ENCODE measurements around the gene SLIT1.

Gene SLIT1

GRCh38 chr10:97140902-97141745, 44.6 kb downstream of the SLIT1 start:
- H3K9me3 Mint-ChIP-seq = no peaks in the 10 kb centered on the region
- H3K27ac Mint-ChIP-seq = no peak overlapping the region
- H3K27me3 Mint-ChIP-seq = peaks cover 18% of the 10 kb centered on the region
- no peaks in the 10 kb centered on the region for H3K36me3 Mint-ChIP-seq
- no peak overlapping the region for H3K4me3 Mint-ChIP-seq
- H3K4me1 Mint-ChIP-seq = no peaks in the 10 kb centered on the region

GRCh38 chr10:97140049-97140846, 45.5 kb downstream of the SLIT1 start:
- Mint-ChIP-seq H3K4me1 (no peaks in the 10 kb centered on the region), H3K27ac (no peak overlapping the region), H3K9me3 (no peaks in the 10 kb centered on the region), H3K27me3 (peaks cover 18% of the 10 kb centered on the region), H3K4me3 (no peak overlapping the region), H3K36me3 (no peaks in the 10 kb centered on the region)

DNA sequence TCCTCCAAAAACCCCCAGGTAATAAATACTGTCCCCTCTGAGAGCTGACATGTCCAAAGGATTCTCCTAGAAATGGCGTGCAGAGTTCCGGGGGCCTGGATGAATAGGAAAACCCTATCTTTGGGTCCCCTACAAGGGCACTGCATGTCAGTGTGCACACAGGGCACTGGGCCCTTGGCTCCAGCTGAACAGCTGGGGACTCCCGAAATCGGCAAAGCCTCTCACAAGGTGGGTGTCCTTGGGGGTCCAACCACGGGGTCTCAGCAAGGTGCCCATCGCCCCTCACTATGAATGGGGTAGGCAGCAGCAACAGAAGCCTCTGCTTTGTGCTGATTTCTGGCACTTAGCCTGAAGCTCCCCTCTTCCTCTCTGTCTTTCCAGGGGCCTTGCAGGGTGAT, 46.1 kb downstream of the SLIT1 start:
- H3K4me1 Mint-ChIP-seq = no peaks in the 10 kb centered on the region
- H3K4me3 Mint-ChIP-seq = no peak overlapping the region
- no peak overlapping the region for H3K27ac Mint-ChIP-seq
- no peaks in the 10 kb centered on the region for H3K9me3 Mint-ChIP-seq
- peaks cover 18% of the 10 kb centered on the region for H3K27me3 Mint-ChIP-seq
- no peaks in the 10 kb centered on the region for H3K36me3 Mint-ChIP-seq

DNA sequence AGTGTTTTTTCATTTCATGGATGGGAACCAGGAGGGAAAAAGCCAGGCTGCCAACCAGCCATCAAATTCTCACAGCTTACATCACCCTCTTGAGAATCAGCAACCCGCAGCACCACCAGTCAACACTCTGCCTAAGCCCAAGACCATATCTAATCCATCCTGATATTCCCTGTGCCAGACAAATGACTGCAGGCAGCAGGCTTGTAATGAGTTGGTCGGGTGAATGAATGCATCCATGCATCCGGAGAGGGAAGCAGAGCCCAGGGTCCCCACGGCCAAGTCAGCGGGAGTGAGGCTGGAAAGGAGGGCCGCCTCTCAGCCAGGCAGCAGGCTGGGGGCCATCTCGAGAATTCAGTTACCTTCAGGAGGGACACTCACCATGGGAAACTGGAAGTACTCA, 46.9 kb downstream of the SLIT1 start:
- peaks cover 17% of the 10 kb centered on the region for H3K27me3 Mint-ChIP-seq
- H3K4me3 Mint-ChIP-seq = no peak overlapping the region

GRCh38 chr10:97138174-97138573, 47.6 kb downstream of the SLIT1 start:
- H3K4me1 Mint-ChIP-seq = no peaks in the 10 kb centered on the region
- peaks cover 17% of the 10 kb centered on the region for H3K27me3 Mint-ChIP-seq
- no peaks in the 10 kb centered on the region for H3K36me3 Mint-ChIP-seq
- H3K4me3 Mint-ChIP-seq = no peak overlapping the region
- no peak overlapping the region for H3K27ac Mint-ChIP-seq
- no peaks in the 10 kb centered on the region for H3K9me3 Mint-ChIP-seq

More for the DNA sequence above, 46.9 kb downstream of the SLIT1 start:
- Mint-ChIP-seq H3K4me1 (no peaks in the 10 kb centered on the region), H3K27ac (no peak overlapping the region), H3K9me3 (no peaks in the 10 kb centered on the region), H3K36me3 (no peaks in the 10 kb centered on the region)

DNA sequence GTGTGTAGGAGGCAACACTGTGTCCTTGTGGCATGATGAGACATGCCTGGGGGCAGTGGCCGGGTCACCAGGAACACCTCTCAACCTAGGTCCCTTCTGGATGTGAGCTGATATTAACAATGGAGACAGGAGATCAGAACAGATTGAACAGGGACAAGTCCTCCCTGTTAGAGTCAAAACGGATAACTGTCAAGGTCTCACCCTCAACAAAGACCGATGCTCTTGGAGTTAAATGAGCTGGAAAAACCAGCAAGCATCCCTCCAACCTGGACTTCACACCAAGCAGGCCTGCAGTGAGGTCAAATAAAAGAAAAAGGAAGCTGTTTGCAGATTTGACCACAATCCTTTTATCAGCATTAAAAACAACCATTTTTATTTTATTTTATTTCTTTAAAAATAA, 49.0 kb downstream of the SLIT1 start:
- Mint-ChIP-seq H3K4me1 (no peaks in the 10 kb centered on the region), H3K27me3 (peaks cover 9% of the 10 kb centered on the region), H3K36me3 (no peaks in the 10 kb centered on the region), H3K27ac (no peak overlapping the region), H3K4me3 (no peak overlapping the region), H3K9me3 (no peaks in the 10 kb centered on the region)

DNA sequence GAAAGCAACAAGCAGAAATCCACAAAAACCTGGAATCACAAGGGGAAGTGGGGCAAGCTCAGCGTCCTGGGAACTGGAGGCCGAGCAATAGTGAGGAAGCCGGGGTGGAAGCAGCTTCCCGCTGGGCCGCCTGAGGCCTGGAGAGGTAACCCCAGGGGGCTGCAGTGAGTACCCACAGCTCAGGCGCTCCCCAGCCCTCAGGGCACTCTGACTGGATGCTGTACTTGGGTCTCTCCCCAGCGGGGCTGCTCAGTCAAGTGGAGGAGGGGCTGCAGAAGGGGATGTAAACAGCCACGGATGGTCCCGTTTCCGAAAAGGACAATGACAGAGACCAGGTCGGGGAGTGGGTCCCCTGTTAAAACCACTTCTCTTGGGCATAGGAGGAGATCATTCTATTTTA, 50.3 kb downstream of the SLIT1 start:
- H3K9me3 Mint-ChIP-seq = no peaks in the 10 kb centered on the region
- H3K36me3 Mint-ChIP-seq = no peaks in the 10 kb centered on the region
- no peak overlapping the region for H3K27ac Mint-ChIP-seq
- H3K4me1 Mint-ChIP-seq = no peaks in the 10 kb centered on the region
- peaks cover 7% of the 10 kb centered on the region for H3K27me3 Mint-ChIP-seq
- no peak overlapping the region for H3K4me3 Mint-ChIP-seq

DNA sequence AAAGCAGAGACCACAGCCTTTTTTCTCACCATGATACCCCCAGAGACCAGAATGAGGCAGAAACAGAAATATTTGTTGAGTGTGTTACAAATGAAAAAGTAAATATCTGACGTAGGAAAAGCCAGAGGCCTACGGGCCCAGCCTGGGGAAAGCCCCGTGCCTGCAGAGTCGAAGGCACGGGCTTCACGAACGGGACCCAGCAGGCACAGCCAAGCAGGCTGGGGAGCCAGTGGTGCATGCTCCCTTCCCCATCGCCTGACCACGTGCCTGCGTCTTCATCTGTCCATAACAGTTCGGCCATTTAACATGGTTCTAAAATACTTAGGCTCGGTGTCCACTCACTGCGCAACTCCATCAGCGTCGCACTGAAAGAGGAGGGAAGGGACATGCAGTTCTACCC, 50.8 kb downstream of the SLIT1 start:
- no peak overlapping the region for H3K27ac Mint-ChIP-seq
- H3K4me1 Mint-ChIP-seq = no peaks in the 10 kb centered on the region
- no peaks in the 10 kb centered on the region for H3K36me3 Mint-ChIP-seq
- H3K4me3 Mint-ChIP-seq = no peak overlapping the region
- H3K27me3 Mint-ChIP-seq = peaks cover 3% of the 10 kb centered on the region
- H3K9me3 Mint-ChIP-seq = no peaks in the 10 kb centered on the region

DNA sequence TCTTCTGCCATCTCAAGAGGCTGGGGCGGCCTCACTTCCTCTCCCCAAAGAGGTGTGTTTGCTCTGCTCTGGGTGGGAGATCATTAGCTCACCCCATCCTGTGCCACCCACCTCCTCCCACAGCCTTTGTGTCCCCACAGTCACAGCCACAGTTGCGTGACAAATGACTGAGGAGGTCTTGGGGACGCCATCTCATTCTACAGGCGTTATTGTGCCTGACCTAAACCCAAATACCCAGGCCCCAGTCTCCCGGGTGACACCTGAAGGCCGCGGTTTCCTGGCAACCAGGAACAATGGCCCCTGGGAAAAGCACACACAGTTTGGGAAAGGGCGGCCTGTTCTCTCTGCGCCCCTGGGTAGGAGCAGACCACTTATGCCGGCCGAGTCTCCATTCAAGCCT, 51.6 kb downstream of the SLIT1 start:
- Mint-ChIP-seq H3K27ac (no peak overlapping the region), H3K4me3 (no peak overlapping the region), H3K27me3 (peaks cover 2% of the 10 kb centered on the region), H3K4me1 (no peaks in the 10 kb centered on the region), H3K9me3 (no peaks in the 10 kb centered on the region), H3K36me3 (no peaks in the 10 kb centered on the region)

DNA sequence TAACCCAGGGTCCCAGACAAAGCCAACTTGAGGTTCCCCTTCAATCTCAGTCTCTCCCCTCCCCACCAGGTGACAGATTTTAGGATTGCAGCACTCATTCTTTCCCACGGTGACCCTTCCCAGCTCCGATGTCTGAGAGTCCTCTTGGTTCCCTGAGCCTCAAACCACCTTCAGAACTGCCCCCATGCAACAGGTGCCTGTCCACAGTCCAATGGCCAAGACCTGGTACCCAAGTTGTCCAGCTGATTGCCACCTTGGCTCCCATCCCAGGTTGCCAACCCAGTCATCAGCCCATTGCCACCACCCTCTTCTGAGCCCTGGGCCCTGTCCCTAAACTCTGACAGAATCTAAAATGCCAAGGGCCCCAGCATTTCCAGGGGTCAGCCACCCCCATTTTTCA, 53.5 kb downstream of the SLIT1 start:
- H3K27me3 Mint-ChIP-seq = peaks cover 2% of the 10 kb centered on the region

GRCh38 chr10:97131666-97132065, 54.1 kb downstream of the SLIT1 start:
- no peak overlapping the region for H3K4me3 Mint-ChIP-seq
- no peak overlapping the region for H3K27ac Mint-ChIP-seq
- no peaks in the 10 kb centered on the region for H3K9me3 Mint-ChIP-seq

More for the DNA sequence above, 53.5 kb downstream of the SLIT1 start:
- Mint-ChIP-seq H3K4me1 (no peaks in the 10 kb centered on the region), H3K4me3 (no peak overlapping the region), H3K9me3 (no peaks in the 10 kb centered on the region), H3K36me3 (no peaks in the 10 kb centered on the region), H3K27ac (no peak overlapping the region)

DNA sequence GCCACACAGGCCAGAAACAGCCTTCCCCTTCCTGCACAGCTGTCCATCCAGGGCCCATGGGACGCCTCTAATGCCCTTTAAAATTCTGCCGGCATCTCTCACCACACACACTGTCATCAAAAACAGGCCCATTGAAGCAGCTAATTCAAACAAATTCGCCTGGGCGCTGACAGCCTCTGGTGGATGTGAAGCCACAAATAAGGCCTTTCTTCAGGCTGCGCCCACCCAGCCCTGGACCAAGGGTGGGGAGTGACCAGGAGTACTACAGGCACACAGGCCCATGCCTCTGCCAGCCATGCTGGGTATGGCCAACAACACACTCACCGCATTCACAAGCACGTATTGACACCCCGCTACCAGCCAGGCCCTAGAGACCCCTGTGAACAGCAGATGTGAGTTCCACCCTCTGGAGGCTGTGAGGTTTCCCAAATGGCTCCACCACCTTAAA, 54.6 kb downstream of the SLIT1 start:
- Mint-ChIP-seq H3K4me1 (no peaks in the 10 kb centered on the region), H3K4me3 (no peak overlapping the region), H3K36me3 (no peaks in the 10 kb centered on the region), H3K9me3 (no peaks in the 10 kb centered on the region), H3K27ac (no peak overlapping the region), H3K27me3 (peaks cover 2% of the 10 kb centered on the region)

More at GRCh38 chr10:97131666-97132065, 54.1 kb downstream of the SLIT1 start:
- Mint-ChIP-seq H3K27me3 (peaks cover 2% of the 10 kb centered on the region), H3K4me1 (no peaks in the 10 kb centered on the region), H3K36me3 (no peaks in the 10 kb centered on the region)

GRCh38 chr10:97129666-97130065, 56.1 kb downstream of the SLIT1 start:
- H3K9me3 Mint-ChIP-seq = no peaks in the 10 kb centered on the region
- H3K27me3 Mint-ChIP-seq = peaks cover 2% of the 10 kb centered on the region
- H3K27ac Mint-ChIP-seq = no peak overlapping the region
- no peaks in the 10 kb centered on the region for H3K36me3 Mint-ChIP-seq
- H3K4me3 Mint-ChIP-seq = no peak overlapping the region
- H3K4me1 Mint-ChIP-seq = no peaks in the 10 kb centered on the region

DNA sequence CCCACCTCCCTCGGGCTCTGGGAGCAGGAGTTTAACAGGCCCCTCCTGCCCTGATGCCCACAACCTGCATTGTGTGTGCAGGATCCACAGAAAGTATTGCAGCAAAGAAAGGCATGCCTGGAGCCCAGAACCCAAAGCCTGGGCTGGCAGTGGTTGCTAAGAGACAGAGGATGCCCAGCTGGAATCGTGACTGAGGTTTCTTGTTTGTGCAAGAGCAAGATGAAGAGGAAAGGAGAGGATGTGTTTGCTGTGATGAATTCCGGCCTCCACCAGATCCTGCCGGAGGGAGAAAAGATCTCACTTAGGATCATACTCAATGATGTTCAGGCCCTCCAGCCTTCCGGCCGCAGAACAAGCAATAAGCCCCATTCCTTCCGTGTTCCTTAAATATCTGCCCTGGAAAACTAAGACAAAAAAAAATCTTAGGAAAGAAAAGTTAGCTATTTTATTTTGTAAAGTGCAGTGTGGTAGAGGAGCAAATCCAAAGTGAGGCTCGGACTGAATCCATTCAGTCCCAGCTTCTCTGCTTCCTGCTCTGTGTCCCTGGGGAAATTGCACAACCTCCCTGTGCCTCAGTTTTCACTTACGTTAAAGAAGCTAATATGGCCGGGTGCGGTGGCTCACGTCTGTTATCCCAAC, 57.1 kb downstream of the SLIT1 start:
- Mint-ChIP-seq H3K27me3 (peaks cover 2% of the 10 kb centered on the region), H3K4me1 (no peaks in the 10 kb centered on the region), H3K4me3 (no peak overlapping the region), H3K9me3 (no peaks in the 10 kb centered on the region), H3K27ac (no peak overlapping the region), H3K36me3 (no peaks in the 10 kb centered on the region)

GRCh38 chr10:97128039-97128492, 57.7 kb downstream of the SLIT1 start:
- H3K4me3 Mint-ChIP-seq = no peak overlapping the region
- no peak overlapping the region for H3K27ac Mint-ChIP-seq

GRCh38 chr10:97127509-97127908, 58.2 kb downstream of the SLIT1 start:
- no peak overlapping the region for H3K27ac Mint-ChIP-seq
- H3K27me3 Mint-ChIP-seq = peaks cover 2% of the 10 kb centered on the region
- no peaks in the 10 kb centered on the region for H3K36me3 Mint-ChIP-seq
- H3K9me3 Mint-ChIP-seq = no peaks in the 10 kb centered on the region
- H3K4me3 Mint-ChIP-seq = no peak overlapping the region
- no peaks in the 10 kb centered on the region for H3K4me1 Mint-ChIP-seq

More at GRCh38 chr10:97128039-97128492, 57.7 kb downstream of the SLIT1 start:
- H3K4me1 Mint-ChIP-seq = no peaks in the 10 kb centered on the region
- H3K9me3 Mint-ChIP-seq = no peaks in the 10 kb centered on the region
- peaks cover 2% of the 10 kb centered on the region for H3K27me3 Mint-ChIP-seq
- H3K36me3 Mint-ChIP-seq = no peaks in the 10 kb centered on the region

Data from activated naive CD4-positive, alpha-beta T cell treated with anti-CD3 and anti-CD28 coated beads, Interleukin-2, amount 50 U/mL, for 24 hours (primary cell).